Subcutaneous abdominal adipose tissue (tissue), 5 donors: Measurements from ENCODE around the gene CIAO2B.
A peak's percentile ranks its signal among the peaks of the same experiment; 100 is the strongest.

Source experiments
- H3K27ac ChIP-seq: one replicate; pipeline ENCODE4 v1.7.0; 2013; ENCODE audit warnings: low read depth, mild to moderate bottlenecking, inconsistent platforms, low read length, moderate library complexity
- H3K27me3 ChIP-seq, 5 donors: one replicate each; pipeline ENCODE4 v1.7.0; 2013; ENCODE audit warnings: low read length in 5 of 5, inconsistent platforms in 1 of 5; ENCODE audit not compliant: control insufficient read depth in 5 of 5, insufficient read depth in 4 of 5
- H3K36me3 ChIP-seq, 5 donors: one replicate each; pipeline ENCODE4 v1.7.0; 2013; ENCODE audit warnings: low read length in 5 of 5; ENCODE audit not compliant: control insufficient read depth in 5 of 5, insufficient read depth in 5 of 5
- H3K4me1 ChIP-seq, 5 donors: one replicate each; pipeline ENCODE4 v1.7.0; 2013; ENCODE audit warnings: low read length in 5 of 5, mild to moderate bottlenecking in 3 of 5, moderate library complexity in 1 of 5; ENCODE audit not compliant: control insufficient read depth in 5 of 5, insufficient read depth in 5 of 5
- H3K4me3 ChIP-seq, 5 donors: one replicate each; pipeline ENCODE4 v1.7.0; 2013; ENCODE audit warnings: low read length in 5 of 5, low read depth in 1 of 5
- H3K9ac ChIP-seq, 5 donors: one replicate each; pipeline ENCODE4 v1.7.0; 2013; ENCODE audit warnings: low read length in 5 of 5, mild to moderate bottlenecking in 4 of 5, moderate library complexity in 3 of 5
- H3K9me3 ChIP-seq, 5 donors: one replicate each; pipeline ENCODE4 v1.7.0; 2013; ENCODE audit warnings: low read length in 5 of 5; ENCODE audit not compliant: control insufficient read depth in 5 of 5
- donor health status: healthy.
- donor health status: healthy.
- donor health status: healthy.
- donor health status: healthy.
- donor health status: healthy.

CIAO2B gene

DNA sequence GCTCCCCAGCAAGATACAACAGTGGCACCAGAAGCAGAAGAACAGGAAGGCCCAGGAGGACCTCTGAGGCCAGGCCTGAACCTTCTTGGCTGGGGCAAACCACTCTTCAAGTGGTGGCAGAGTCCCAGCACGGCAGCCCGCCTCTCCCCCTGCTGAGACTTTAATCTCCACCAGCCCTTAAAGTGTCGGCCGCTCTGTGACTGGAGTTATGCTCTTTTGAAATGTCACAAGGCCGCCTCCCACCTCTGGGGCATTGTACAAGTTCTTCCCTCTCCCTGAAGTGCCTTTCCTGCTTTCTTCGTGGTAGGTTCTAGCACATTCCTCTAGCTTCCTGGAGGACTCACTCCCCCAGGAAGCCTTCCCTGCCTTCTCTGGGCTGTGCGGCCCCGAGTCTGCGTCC is 38.8 kb upstream of the CIAO2B start:
- no peaks in the 10 kb centered on the region for H3K36me3 ChIP-seq
- no peaks in the 10 kb centered on the region for H3K9me3 ChIP-seq
- no peak overlapping the region for H3K27ac ChIP-seq
- H3K27me3 ChIP-seq, result peaks cover 0 to 9% (median 3%) of the 10 kb centered on the region in 5 donors
- peaks cover 0 to 6% (median 0%) of the 10 kb centered on the region in 5 donors for H3K4me1 ChIP-seq
- no peak overlapping the region for H3K4me3 ChIP-seq
- no peak overlapping the region for H3K9ac ChIP-seq

DNA sequence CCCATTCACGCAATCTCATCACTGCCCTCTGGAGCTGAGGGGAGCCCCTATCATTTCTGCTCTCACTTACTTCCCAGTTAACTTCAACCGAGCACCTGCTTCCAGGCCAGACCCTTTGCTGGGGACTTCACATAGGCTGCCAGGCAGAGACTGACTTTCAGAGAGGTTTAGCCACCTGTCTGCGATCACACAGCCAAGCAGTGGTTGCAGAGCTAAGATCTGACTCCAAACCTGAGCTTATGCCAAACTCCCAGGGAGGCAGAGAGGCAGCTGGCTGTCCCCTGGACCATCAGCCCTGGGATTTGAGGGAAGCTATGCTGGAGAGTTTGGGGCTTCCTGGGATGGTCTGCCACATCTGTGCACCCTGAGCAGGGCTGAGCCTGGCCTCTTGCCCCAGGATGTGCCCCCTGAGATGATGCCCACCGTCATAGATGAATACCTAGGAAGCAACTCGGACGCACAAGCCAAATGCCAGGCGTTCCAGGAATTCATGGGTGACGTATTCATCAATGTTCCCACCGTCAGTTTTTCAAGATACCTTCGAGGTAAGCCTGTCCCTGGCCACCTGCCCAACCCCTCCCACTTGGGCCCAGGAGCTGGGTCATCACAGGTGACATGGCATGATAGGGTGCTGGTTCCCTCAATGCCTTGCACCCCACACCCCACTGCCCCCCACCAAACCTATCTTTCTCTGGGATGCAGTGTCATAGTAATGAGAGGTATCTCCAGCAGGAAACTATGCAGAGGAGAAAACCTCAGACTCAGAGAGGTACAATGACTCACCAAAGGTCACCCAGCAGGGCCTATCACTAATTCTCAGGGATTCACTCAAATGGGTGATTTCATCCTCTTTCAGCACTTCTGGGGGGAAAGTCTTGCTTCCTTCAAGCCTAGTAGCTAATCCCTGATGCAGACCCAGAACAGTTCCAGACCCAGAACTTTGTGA is 36.8 kb upstream of the CIAO2B start:
- no peaks in the 10 kb centered on the region for H3K4me1 ChIP-seq
- peaks cover 0 to 9% (median 3%) of the 10 kb centered on the region in 5 donors for H3K27me3 ChIP-seq
- no peak overlapping the region for H3K27ac ChIP-seq
- H3K4me3 ChIP-seq, result no peak overlapping the region
- no peaks in the 10 kb centered on the region for H3K36me3 ChIP-seq
- H3K9ac ChIP-seq, result no peak overlapping the region
- no peaks in the 10 kb centered on the region for H3K9me3 ChIP-seq

DNA sequence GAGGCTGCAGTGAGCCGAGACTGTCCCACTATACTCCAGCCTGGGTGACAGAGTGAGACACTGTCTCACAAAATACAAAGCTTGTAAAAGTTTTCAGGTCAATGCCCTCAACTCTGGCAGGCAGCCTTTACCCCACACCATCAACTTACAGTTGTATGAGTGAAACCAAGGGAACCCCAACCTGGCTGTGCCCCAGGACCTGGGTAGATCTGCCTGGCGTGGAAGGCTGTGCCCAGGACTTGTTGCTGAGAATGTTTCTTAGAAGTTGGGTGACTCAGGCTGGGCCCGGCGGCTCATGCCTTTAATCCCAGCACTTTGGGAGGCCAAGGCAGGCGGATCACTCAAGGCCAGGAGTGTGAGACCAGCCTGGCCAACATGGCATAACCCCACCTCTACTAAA is 34.6 kb upstream of the CIAO2B start:
- peaks cover 0 to 7% (median 0%) of the 10 kb centered on the region in 5 donors for H3K27me3 ChIP-seq
- H3K27ac ChIP-seq, result no peak overlapping the region
- no peaks in the 10 kb centered on the region for H3K36me3 ChIP-seq
- H3K4me3 ChIP-seq, result no peak overlapping the region
- H3K4me1 ChIP-seq, result peaks cover 0 to 9% (median 8%) of the 10 kb centered on the region in 5 donors
- no peak overlapping the region for H3K9ac ChIP-seq
- H3K9me3 ChIP-seq, result no peaks in the 10 kb centered on the region

DNA sequence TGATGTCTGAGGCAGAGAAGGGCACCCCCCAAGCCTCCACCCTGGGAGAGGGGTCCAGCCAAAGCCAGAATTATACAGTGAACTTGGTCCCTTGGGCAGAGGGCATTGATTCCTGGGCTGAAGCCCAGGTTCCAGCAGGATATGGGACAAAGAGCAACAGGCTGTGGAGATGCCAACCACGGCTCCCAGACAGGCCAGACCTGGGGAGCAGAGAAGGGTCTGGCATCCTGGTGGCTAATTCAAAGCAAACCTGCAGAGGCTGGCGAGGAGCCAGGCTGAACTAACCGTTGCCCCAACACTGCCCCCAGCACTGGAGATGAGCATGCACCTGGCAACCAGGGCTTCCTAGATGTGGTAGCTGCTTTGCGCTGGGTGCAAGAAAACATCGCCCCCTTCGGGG is 29.8 kb upstream of the CIAO2B start:
- H3K9me3 ChIP-seq, result no peaks in the 10 kb centered on the region
- no peaks in the 10 kb centered on the region for H3K36me3 ChIP-seq
- peaks cover 4 to 50% (median 45%) of the 10 kb centered on the region in 5 donors for H3K4me1 ChIP-seq
- H3K4me3 ChIP-seq, result peak overlapping the region in 1 of 5 donors; percentile 25
- no peak overlapping the region for H3K9ac ChIP-seq
- H3K27me3 ChIP-seq, result no peaks in the 10 kb centered on the region
- no peak overlapping the region for H3K27ac ChIP-seq

DNA sequence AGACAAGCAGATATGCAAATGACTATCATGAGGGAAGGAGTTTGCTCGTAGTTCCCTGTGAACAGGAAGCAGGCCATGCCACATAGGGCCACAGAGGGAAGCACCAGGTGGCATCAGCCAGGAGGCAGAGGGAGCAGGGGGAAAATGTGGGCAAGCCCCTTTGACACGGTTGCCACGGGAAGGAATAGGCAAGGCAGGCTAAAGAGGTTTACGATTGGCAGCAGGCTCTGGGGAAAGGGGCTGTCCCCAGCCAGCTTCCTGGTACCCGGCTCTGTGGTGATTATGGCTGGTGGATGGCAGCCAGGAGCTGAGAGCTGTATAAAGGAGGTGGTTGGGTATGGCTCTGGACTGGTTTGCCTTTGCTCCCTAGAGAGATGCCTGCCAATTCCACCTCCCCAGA is 27.7 kb upstream of the CIAO2B start:
- Histone ChIP-seq H3K36me3 (no peaks in the 10 kb centered on the region), H3K27ac (no peak overlapping the region), H3K4me1 (peaks cover 5 to 51% (median 48%) of the 10 kb centered on the region in 5 donors), H3K9ac (no peak overlapping the region), H3K4me3 (no peak overlapping the region), H3K27me3 (no peaks in the 10 kb centered on the region), H3K9me3 (no peaks in the 10 kb centered on the region)

DNA sequence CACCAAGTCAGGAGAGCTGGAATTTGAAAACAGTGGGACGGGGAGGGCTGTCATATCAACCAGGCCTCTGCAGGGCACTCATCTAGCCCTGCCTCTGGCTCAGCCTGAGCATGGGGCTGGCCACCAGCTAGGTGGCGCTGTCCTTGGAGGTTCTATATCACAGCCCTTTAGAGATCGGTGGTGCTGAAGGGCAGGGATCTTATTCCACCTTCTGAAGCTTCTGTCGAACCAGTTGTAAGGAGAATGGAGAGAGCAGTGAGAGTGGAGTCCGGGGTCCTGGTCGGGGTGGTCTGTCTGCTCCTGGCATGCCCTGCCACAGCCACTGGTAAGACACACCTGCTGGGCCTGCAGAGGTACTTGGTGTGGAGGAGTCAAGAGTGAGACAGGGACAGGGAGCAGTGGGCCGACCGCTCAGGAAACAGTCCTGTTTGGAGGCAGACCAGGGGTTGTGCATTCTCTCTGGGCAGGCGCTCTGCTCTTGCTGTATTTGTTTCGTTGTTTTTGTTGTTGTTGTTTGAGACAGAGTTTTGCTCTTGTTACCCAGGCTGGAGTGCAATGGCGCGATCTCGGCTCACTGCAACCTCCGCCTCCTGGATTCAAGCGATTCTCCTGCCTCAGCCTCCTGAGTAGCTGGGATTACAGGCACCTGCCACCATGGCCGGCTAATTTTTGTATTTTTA is 27.0 kb upstream of the CIAO2B start, which contains the start of gene CES3:
TSS of gene CES3 (plus strand) at position 202 of the 680 bp plus-strand sequence. CDS start at position 244, 42 bp downstream.
- H3K9ac ChIP-seq, result no peak within 1 kb of the TSS
- H3K9me3 ChIP-seq, result no peaks in the 10 kb centered on the region
- H3K4me3 ChIP-seq, result no peak within 1 kb of the TSS
- peaks cover 5 to 51% (median 48%) of the 10 kb centered on the region in 5 donors for H3K4me1 ChIP-seq
- H3K27me3 ChIP-seq, result no peaks in the 10 kb centered on the region
- no peaks in the 10 kb centered on the region for H3K36me3 ChIP-seq
- H3K27ac ChIP-seq, result no peak within 1 kb of the TSS

DNA sequence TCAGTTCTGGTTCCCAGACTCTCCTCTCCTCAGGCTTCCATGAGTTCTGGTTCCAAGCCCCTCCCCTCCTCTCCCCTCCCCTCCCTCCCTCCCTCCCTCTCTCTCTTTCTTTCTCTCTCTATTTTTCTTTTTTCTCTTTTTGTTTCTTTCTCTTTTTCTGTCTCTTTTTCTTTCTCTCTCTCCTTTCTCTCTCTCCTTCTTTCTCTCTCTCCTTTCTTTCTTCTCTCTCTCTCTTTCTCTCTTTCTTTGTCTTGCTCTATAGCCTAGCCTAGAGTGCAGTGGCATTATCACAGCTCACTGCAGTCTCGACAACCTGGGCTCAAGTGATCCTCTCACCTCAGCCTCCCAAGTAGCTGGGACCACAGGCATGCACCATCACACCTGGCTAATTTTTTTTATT is 26.1 kb upstream of the CIAO2B start:
- H3K4me3 ChIP-seq, result no peak overlapping the region

DNA sequence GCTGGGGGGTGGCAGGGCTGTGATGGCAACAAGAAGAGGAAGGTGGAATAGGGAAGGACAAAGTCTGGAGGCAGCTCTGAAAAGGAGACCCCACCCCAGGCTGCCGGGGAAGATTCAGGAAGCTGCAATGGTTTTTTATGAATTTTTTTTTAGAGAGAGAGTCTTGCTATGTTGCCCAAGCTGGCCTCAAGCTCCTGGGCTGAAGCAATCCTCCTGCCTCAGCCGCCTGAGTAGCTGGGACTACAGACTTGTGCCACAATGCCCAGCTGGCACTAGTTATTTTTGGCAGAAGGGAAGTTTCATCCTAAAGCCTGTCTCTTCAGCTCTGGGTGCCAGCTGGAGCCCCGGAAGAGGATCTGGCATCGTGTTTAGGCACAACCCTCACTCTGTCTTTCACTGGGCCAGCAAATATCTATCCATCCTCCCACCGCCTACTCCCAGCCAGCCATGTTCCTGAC is 25.5 kb upstream of the CIAO2B start:
- Histone ChIP-seq H3K4me1 (peaks cover 5 to 52% (median 48%) of the 10 kb centered on the region in 5 donors), H3K27me3 (no peaks in the 10 kb centered on the region), H3K9ac (no peak overlapping the region), H3K36me3 (no peaks in the 10 kb centered on the region), H3K27ac (no peak overlapping the region), H3K9me3 (no peaks in the 10 kb centered on the region), H3K4me3 (no peak overlapping the region)

More for the DNA sequence above, 26.1 kb upstream of the CIAO2B start:
- H3K4me1 ChIP-seq, result peaks cover 5 to 53% (median 48%) of the 10 kb centered on the region in 5 donors
- H3K27ac ChIP-seq, result no peak overlapping the region
- no peaks in the 10 kb centered on the region for H3K36me3 ChIP-seq
- no peak overlapping the region for H3K9ac ChIP-seq
- no peaks in the 10 kb centered on the region for H3K9me3 ChIP-seq
- H3K27me3 ChIP-seq, result no peaks in the 10 kb centered on the region

DNA sequence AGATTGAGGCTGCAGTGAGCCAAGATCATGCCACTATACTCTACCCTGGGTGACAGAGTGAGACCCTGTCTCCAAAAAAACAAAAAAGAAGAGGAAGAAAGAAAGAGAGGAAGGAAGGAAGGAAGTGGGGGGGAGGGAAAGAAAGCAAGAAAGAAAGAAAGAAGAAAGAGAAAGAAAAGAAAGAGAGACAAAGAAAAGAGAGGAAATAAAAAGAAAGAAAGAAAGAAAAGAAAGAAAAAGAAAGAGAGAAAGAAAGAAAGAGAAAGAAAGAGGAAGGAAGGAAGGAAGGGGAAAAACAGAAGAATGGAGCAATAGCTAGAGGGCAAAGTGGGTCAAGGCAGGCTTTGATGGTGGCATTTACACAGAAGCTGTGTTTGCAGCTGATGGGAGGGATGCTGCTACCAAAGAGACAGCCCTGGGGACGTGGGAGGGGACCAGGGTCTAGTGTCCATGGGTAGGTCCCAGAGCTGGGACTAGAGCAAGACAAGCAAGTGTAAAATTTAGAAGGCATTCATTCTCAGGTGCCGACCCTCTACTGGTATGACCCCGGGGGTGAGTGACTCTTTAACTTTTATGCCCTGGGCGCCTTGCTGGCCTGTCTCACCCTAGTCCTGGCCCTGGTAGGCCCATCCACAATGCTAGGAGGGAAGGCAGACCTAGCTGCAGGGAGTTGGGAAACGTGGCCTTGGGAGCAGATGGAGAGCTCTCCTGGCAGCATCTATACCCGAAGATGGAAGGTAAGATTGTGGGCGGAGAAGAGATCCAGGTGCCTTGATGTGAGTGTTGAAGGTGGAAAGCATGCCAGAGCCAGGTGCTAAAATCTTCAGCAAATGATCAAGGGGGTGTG is 24.9 kb upstream of the CIAO2B start:
- no peak overlapping the region for H3K4me3 ChIP-seq
- H3K27ac ChIP-seq, result no peak overlapping the region
- no peaks in the 10 kb centered on the region for H3K36me3 ChIP-seq
- no peaks in the 10 kb centered on the region for H3K9me3 ChIP-seq
- peak overlapping the region in 1 of 5 donors; percentile 18 for H3K9ac ChIP-seq
- H3K4me1 ChIP-seq, result peaks cover 5 to 46% (median 42%) of the 10 kb centered on the region in 5 donors
- no peaks in the 10 kb centered on the region for H3K27me3 ChIP-seq
